NOMO-1 treated with DMSO at 0.1 percent for 48 hours (cell line): ENCODE measurements around the gene ANLN.
"Not testable (repeated sequence)": the region's sequence is repeated elsewhere in the genome, so short reads cannot be mapped to it uniquely, and the experiment has no call there.

ENCODE experiments used
- DNase-seq: peaks from one replicate; lab custom pipeline; 2025; ENCODE audit not compliant: unreplicated experiment; lab: John Stamatoyannopoulos, UW

The ANLN gene

DNA sequence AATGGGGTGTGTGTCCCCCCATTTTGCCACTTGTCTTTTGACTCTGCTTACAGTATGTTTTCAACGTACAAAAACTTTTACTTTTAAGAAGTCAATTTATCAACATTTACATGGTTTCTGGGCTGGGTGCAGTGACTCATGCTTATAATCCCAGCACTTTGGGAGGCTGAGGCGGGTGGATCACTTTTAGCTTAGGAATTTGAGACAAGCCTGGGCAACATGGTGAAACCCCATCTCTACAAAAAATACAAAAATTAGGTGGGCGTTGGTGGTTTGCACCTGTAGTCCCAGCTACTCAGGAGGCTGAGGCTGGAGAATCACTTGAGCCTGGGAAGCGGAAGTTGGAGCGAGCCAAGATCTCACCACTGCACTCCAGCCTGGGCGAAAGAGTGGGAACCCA, 107.5 kb downstream of the ANLN start:
- DNase-seq, result not testable (repeated sequence)

DNA sequence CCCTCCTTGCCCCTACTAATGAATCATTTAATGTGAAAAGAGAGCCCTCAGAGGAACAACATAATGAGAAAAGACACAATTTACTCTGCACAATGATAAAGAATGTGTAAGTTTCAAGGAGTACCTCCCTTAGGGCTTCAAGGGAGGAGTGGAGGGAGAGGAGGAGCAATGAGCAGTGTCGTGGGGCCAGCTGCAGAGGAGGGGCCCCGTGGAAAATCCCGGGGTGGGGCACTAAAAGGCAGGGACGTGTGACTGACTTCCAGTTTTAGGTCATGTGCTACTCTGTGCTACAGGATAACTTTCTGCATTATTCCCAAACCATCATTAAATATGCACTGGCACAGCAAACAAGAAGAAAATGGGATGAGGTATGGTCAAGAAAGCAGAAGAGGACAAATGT, 108.1 kb downstream of the ANLN start:
- DNase-seq, result no peak
